Heart left ventricle (tissue), 13 donors: ENCODE measurements around the gene TAS2R19.

Experiments
- POLR2A ChIP-seq, 2 donors: fragments of 450-650 bp; IDR thresholded peaks; one replicate each; pipeline ENCODE4 v1.6.1; 2017; ENCODE audit warnings: antibody characterized with exemption in 2 of 2, mild to moderate bottlenecking in 2 of 2, moderate library complexity in 2 of 2
- TF ChIP-seq, protein P1 (sequence below), 12 donors: fragments of 200-600 bp; sonication (generic) in 4 of 12; IDR thresholded peaks; one replicate each; pipeline versions ENCODE4 v1.5.0 to v1.8.0; 2018 to 2022; ENCODE audit warnings: antibody characterized with exemption in 12 of 12, mild to moderate bottlenecking in 5 of 12
- donor health status: ischemic (EF 13 %, LVEDD 7.1; RV severe dilation, severe dysfunction).
- donor health status: DM: no; HTN: yes; CAD: no.
- donor health status: DM: no; HTN: no; CAD: no.
- donor health status: ischemic (EF 25% LVEDD 6.9; RV normal size, moderate dysfunction).
- donor health status: ischemic (EF 25% LVEDD 5.7; RV mildly dilated, moderate dysfunction).
- donor health status: ischemic (EF 35%, LVEDD 5.7; RV mildly dilated, moderate dysfunction).
- donor health status: nonischemic (EF 11% LVEDD 7.7; RV severe dilation, severe dysfunction).
- donor health status: DM: yes; HTN: yes; CAD: no.
- donor health status: PGD.
- donor health status: ischemic (EF 29% LVEDD 5.4; RV normal size, mild dysfunction).
- donor health status: nonischemic (EF 23%, LVEDD 6.1; RV moderate dilation, normal function).

DNA sequence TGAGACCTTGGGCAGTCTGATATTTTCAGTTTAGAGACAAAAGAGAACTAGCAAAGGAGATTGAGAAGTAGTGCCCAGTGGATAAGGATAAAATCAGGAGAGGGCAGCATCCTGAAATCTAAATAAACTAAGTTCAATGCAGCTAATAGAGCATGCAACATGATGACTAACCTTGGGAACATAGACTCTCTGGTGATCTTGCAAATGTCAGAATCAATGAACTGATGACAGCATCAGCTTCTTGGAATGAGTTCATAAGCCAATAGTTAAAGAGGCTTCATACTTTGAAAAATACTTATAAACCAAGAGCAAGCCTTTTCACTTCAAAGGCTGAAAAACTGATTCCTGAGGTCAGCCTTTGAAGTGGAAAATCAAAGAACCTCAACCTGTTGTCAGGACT is 8.2 kb downstream of the TAS2R19 start:
- TF ChIP-seq, protein P1, sequence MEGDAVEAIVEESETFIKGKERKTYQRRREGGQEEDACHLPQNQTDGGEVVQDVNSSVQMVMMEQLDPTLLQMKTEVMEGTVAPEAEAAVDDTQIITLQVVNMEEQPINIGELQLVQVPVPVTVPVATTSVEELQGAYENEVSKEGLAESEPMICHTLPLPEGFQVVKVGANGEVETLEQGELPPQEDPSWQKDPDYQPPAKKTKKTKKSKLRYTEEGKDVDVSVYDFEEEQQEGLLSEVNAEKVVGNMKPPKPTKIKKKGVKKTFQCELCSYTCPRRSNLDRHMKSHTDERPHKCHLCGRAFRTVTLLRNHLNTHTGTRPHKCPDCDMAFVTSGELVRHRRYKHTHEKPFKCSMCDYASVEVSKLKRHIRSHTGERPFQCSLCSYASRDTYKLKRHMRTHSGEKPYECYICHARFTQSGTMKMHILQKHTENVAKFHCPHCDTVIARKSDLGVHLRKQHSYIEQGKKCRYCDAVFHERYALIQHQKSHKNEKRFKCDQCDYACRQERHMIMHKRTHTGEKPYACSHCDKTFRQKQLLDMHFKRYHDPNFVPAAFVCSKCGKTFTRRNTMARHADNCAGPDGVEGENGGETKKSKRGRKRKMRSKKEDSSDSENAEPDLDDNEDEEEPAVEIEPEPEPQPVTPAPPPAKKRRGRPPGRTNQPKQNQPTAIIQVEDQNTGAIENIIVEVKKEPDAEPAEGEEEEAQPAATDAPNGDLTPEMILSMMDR (IDR thresholded peaks at IDR 0.05), result no peak
- no peak for TF ChIP-seq POLR2A (IDR thresholded peaks at IDR 0.05)
